Measurements from ENCODE around the gene PINK1. TPM values are rescaled to one million over a fixed set of nuclear protein-coding genes. Genes with fewer than 3 reads are reported as not detected.

PINK1 gene
- total and polyA plus RNA-seq, 2 donors (not counting 1 experiment from before 2014, with no cell fraction given) = 51.9 to 106 TPM

DNA sequence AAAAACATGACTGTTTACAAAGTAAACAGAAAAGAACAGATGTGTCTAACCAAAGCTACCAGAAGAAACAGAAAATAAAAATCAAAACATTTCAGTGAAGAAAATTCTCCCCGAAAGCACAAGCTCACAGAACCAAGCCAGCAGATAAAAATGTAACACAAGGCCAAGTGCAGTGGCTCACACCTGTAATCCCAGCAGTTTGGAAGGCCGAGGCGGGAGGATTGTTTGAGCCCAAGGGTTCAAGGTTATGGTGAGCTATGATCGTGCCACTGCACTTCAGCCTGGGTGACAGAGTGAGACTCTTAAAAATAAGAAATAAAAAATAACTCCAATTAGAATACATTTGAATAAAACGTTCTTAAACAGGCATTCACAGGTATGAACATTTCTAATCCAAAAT lies 47.0 kb downstream of the PINK1 start:
- no peaks in the 10 kb centered on the region for H3K79me2 ChIP-seq (ENCODE audit: control insufficient read depth, insufficient read depth, low read length)
- no peak overlapping the region for H3K4me3 ChIP-seq (replicated peaks in 1 of 4; ENCODE audit: control extremely low read depth in 1 of 4, insufficient read depth in 1 of 4, low read depth in 3 of 4, low read length in 4 of 4)
- no peak overlapping the region for H2AFZ ChIP-seq (ENCODE audit: low read length)
- H3K4me2 ChIP-seq (ENCODE audit: extremely low read depth, insufficient read depth, low read length) = no peak overlapping the region
- no peaks in the 10 kb centered on the region for H3K27me3 ChIP-seq (ENCODE audit: control insufficient read depth, insufficient read depth, low read length)
- H3K9ac ChIP-seq (ENCODE audit: insufficient read depth, low read length) = no peak overlapping the region
- H4K20me1 ChIP-seq (ENCODE audit: control insufficient read depth, extremely low read depth, insufficient read depth, low read length) = no peaks in the 10 kb centered on the region
- no peaks in the 10 kb centered on the region for H3K36me3 ChIP-seq (ENCODE audit: control insufficient read depth, insufficient read depth, low read length)
- no peaks in the 10 kb centered on the region for H3K9me3 ChIP-seq (ENCODE audit: control insufficient read depth, insufficient read depth, low read depth, low read length)
- no peak for DNase-seq (ENCODE audit: low read depth in 2 of 2)
- H3K4me1 ChIP-seq (ENCODE audit: control insufficient read depth, extremely low read depth, insufficient read depth, low read length) = no peaks in the 10 kb centered on the region
- H3K27ac ChIP-seq (ENCODE audit: insufficient read depth, low read length) = no peak overlapping the region
- TF ChIP-seq EZH2 (IDR thresholded peaks at IDR 0.05; ENCODE audit: low read length, missing control alignments) = no peak
- no peak for TF ChIP-seq CTCF (conservative IDR thresholded peaks at IDR 0.05 in 1 of 2, IDR thresholded peaks at IDR 0.05 in 1 of 2; ENCODE audit: low read depth in 1 of 2, low read length in 2 of 2)

GRCh38 chr1:20681999-20682398 lies 48.7 kb downstream of the PINK1 start:
- Histone ChIP-seq H4K20me1 (ENCODE audit: control insufficient read depth, extremely low read depth, insufficient read depth, low read length) (no peaks in the 10 kb centered on the region), H3K27me3 (ENCODE audit: control insufficient read depth, insufficient read depth, low read length) (no peaks in the 10 kb centered on the region), H2AFZ (ENCODE audit: low read length) (no peak overlapping the region), H3K9ac (ENCODE audit: insufficient read depth, low read length) (no peak overlapping the region), H3K4me1 (ENCODE audit: control insufficient read depth, extremely low read depth, insufficient read depth, low read length) (no peaks in the 10 kb centered on the region), H3K79me2 (ENCODE audit: control insufficient read depth, insufficient read depth, low read length) (no peaks in the 10 kb centered on the region), H3K4me2 (ENCODE audit: extremely low read depth, insufficient read depth, low read length) (no peak overlapping the region), H3K27ac (ENCODE audit: insufficient read depth, low read length) (no peak overlapping the region), H3K4me3 (replicated peaks in 1 of 4; ENCODE audit: control extremely low read depth in 1 of 4, insufficient read depth in 1 of 4, low read depth in 3 of 4, low read length in 4 of 4) (no peak overlapping the region), H3K36me3 (ENCODE audit: control insufficient read depth, insufficient read depth, low read length) (no peaks in the 10 kb centered on the region), H3K9me3 (ENCODE audit: control insufficient read depth, insufficient read depth, low read depth, low read length) (no peaks in the 10 kb centered on the region)
- DNase-seq (ENCODE audit: low read depth in 2 of 2) = no peak
- TF ChIP-seq CTCF (conservative IDR thresholded peaks at IDR 0.05 in 1 of 2, IDR thresholded peaks at IDR 0.05 in 1 of 2; ENCODE audit: low read depth in 1 of 2, low read length in 2 of 2) = no peak
- TF ChIP-seq EZH2 (IDR thresholded peaks at IDR 0.05; ENCODE audit: low read length, missing control alignments) = no peak

DNA sequence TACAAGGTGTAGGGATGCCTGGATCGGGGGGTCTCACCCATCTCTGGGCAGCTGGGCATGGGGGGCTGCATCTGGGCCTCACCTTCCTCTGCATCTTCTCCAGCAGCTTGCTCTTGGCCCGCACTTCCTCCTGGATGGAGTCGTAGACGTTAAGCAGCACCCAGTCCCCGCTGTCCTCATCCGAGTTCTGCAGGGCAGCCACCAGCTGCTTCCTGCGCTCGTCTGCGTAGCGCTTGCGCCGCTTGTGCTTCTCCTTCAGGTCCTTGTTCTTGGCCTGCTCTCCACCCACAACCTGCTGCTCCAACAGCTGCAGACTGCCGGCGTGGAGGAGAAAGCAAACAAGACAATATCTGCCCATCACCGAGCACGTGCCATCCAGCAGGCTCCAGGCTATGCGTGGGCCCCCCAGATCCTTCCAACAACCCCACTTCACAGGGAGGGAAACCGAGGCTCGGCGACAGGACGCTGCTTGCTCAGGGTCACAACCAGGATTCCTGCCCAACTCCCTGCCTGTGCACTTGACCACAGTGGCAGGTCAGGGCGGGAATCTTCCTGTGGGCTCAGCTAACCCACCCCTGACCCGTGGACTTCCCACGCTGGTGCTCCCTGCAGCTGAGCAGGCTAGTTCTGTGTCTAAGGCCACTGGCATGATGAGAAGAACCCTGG lies 49.4 kb downstream of the PINK1 start:
- Histone ChIP-seq H3K4me2 (ENCODE audit: extremely low read depth, insufficient read depth, low read length) (no peak overlapping the region), H3K79me2 (ENCODE audit: control insufficient read depth, insufficient read depth, low read length) (no peaks in the 10 kb centered on the region), H3K27me3 (ENCODE audit: control insufficient read depth, insufficient read depth, low read length) (no peaks in the 10 kb centered on the region), H3K9me3 (ENCODE audit: control insufficient read depth, insufficient read depth, low read depth, low read length) (no peaks in the 10 kb centered on the region), H3K27ac (ENCODE audit: insufficient read depth, low read length) (no peak overlapping the region), H3K9ac (ENCODE audit: insufficient read depth, low read length) (no peak overlapping the region), H3K4me3 (replicated peaks in 1 of 4; ENCODE audit: control extremely low read depth in 1 of 4, insufficient read depth in 1 of 4, low read depth in 3 of 4, low read length in 4 of 4) (no peak overlapping the region), H3K36me3 (ENCODE audit: control insufficient read depth, insufficient read depth, low read length) (no peaks in the 10 kb centered on the region), H3K4me1 (ENCODE audit: control insufficient read depth, extremely low read depth, insufficient read depth, low read length) (no peaks in the 10 kb centered on the region), H2AFZ (ENCODE audit: low read length) (no peak overlapping the region), H4K20me1 (ENCODE audit: control insufficient read depth, extremely low read depth, insufficient read depth, low read length) (no peaks in the 10 kb centered on the region)
- TF ChIP-seq EZH2 (IDR thresholded peaks at IDR 0.05; ENCODE audit: low read length, missing control alignments) (no peak), CTCF (conservative IDR thresholded peaks at IDR 0.05 in 1 of 2, IDR thresholded peaks at IDR 0.05 in 1 of 2; ENCODE audit: low read depth in 1 of 2, low read length in 2 of 2) (no peak)
- no peak for DNase-seq (ENCODE audit: low read depth in 2 of 2)
